HepG2 (cell line): Measurements from ENCODE around the gene ITCH.
"Not testable (repeated sequence)": the region's sequence is repeated elsewhere in the genome, so short reads cannot be mapped to it uniquely, and the experiment has no call there.

Source experiments
- CBX5 ChIP-seq: sonication (generic); formaldehyde crosslinking; IDR thresholded peaks from 2 replicates; pipeline ENCODE4 v1.4.0; 2020; ENCODE audit warnings: missing genetic modification reagents, borderline replicate concordance
- NCOR1 ChIP-seq: fragments of 200-600 bp; sonication (generic); IDR thresholded peaks from 2 replicates; pipeline ENCODE4 v1.7.0; 2017; ENCODE audit warnings: antibody characterized with exemption, low read length, borderline replicate concordance
- PRPF4 ChIP-seq: fragments of 200-400 bp; formaldehyde crosslinking; IDR thresholded peaks from 2 replicates; pipeline ENCODE4 v1.6.1; 2016; ENCODE audit warnings: low read length, low read depth; ENCODE audit not compliant: poor library complexity, severe bottlenecking
- SMAD3 ChIP-seq: sonication (generic); formaldehyde crosslinking; IDR thresholded peaks from 2 replicates; pipeline ENCODE4 v1.4.0; 2020; ENCODE audit warnings: missing genetic modification reagents
- SMARCE1 ChIP-seq: fragments of 450-650 bp; IDR thresholded peaks from 2 replicates; pipeline ENCODE4 v1.6.1; 2017; ENCODE audit warnings: borderline replicate concordance
- ZBTB4 ChIP-seq: sonication (generic); formaldehyde crosslinking; IDR thresholded peaks from 2 replicates; pipeline ENCODE4 v1.4.0; 2020; ENCODE audit warnings: missing genetic modification reagents, mild to moderate bottlenecking, borderline replicate concordance

- TF ChIP-seq ZBTB4 (CRISPR knock-in tag); SMARCE1; PRPF4; CBX5 (CRISPR knock-in tag); SMAD3 (CRISPR knock-in tag); NCOR1: not testable (repeated sequence)
These were observed 19.9 kb downstream of the ITCH start for GRCh38 chr20:34382877-34383455.
